ENCODE results near the gene HACE1.

DNA sequence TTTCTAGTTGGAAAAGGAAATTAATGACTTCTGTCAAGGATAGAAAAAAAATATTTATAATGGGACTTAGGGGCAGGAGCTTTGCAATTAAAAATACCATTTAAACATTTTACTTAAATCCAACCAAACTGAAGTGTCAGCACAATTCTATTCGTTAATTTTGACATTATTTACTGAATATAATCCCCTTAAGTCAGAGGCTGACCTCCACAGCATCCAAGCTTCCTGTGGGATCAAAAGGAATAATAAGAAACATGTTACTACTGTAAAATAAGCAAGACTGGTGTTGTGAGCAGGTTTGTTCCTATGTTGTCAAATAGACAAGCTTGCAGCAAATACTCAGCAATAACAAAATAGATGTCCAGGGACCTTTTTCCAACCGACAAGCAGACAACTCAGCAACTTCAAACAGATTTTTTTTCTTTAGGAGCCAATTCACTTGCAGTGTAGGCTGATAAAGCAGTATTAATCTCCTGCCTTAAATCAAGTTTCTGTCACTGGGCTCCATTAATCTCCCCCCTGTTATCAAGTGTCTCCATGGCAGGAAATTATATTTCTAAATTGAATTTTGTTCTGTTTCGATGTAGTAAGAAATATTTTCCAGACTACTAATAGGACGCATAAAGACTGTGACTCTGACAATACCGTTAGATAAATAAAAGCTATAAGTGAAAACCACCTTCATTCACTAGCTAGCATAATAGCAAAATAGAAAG lies 157.4 kb downstream of the HACE1 start:
- TF ChIP-seq, protein P1, sequence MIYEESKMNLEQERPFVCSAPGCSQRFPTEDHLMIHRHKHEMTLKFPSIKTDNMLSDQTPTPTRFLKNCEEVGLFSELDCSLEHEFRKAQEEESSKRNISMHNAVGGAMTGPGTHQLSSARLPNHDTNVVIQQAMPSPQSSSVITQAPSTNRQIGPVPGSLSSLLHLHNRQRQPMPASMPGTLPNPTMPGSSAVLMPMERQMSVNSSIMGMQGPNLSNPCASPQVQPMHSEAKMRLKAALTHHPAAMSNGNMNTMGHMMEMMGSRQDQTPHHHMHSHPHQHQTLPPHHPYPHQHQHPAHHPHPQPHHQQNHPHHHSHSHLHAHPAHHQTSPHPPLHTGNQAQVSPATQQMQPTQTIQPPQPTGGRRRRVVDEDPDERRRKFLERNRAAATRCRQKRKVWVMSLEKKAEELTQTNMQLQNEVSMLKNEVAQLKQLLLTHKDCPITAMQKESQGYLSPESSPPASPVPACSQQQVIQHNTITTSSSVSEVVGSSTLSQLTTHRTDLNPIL (CRISPR knock-in tag; IDR thresholded peaks at IDR 0.05; ENCODE audit: low read depth) = no peak
- TF ChIP-seq ISL1 (CRISPR knock-in tag; IDR thresholded peaks at IDR 0.05) = peak; percentile 82
- TF ChIP-seq, protein P2, sequence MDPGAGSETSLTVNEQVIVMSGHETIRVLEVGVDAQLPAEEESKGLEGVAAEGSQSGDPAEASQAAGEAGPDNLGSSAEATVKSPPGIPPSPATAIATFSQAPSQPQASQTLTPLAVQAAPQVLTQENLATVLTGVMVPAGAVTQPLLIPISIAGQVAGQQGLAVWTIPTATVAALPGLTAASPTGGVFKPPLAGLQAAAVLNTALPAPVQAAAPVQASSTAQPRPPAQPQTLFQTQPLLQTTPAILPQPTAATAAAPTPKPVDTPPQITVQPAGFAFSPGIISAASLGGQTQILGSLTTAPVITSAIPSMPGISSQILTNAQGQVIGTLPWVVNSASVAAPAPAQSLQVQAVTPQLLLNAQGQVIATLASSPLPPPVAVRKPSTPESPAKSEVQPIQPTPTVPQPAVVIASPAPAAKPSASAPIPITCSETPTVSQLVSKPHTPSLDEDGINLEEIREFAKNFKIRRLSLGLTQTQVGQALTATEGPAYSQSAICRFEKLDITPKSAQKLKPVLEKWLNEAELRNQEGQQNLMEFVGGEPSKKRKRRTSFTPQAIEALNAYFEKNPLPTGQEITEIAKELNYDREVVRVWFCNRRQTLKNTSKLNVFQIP (CRISPR knock-in tag; IDR thresholded peaks at IDR 0.05; ENCODE audit: borderline replicate concordance, low read depth) = no peak
- TF ChIP-seq BACH2 (CRISPR knock-in tag; IDR thresholded peaks at IDR 0.05; ENCODE audit: borderline replicate concordance) = no peak
- TF ChIP-seq ZNF70 (CRISPR knock-in tag; IDR thresholded peaks at IDR 0.05) = no peak
- TF ChIP-seq, protein P3, sequence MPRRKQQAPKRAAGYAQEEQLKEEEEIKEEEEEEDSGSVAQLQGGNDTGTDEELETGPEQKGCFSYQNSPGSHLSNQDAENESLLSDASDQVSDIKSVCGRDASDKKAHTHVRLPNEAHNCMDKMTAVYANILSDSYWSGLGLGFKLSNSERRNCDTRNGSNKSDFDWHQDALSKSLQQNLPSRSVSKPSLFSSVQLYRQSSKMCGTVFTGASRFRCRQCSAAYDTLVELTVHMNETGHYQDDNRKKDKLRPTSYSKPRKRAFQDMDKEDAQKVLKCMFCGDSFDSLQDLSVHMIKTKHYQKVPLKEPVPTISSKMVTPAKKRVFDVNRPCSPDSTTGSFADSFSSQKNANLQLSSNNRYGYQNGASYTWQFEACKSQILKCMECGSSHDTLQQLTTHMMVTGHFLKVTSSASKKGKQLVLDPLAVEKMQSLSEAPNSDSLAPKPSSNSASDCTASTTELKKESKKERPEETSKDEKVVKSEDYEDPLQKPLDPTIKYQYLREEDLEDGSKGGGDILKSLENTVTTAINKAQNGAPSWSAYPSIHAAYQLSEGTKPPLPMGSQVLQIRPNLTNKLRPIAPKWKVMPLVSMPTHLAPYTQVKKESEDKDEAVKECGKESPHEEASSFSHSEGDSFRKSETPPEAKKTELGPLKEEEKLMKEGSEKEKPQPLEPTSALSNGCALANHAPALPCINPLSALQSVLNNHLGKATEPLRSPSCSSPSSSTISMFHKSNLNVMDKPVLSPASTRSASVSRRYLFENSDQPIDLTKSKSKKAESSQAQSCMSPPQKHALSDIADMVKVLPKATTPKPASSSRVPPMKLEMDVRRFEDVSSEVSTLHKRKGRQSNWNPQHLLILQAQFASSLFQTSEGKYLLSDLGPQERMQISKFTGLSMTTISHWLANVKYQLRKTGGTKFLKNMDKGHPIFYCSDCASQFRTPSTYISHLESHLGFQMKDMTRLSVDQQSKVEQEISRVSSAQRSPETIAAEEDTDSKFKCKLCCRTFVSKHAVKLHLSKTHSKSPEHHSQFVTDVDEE (CRISPR knock-in tag; IDR thresholded peaks at IDR 0.05) = no peak
- TF ChIP-seq, protein P4, sequence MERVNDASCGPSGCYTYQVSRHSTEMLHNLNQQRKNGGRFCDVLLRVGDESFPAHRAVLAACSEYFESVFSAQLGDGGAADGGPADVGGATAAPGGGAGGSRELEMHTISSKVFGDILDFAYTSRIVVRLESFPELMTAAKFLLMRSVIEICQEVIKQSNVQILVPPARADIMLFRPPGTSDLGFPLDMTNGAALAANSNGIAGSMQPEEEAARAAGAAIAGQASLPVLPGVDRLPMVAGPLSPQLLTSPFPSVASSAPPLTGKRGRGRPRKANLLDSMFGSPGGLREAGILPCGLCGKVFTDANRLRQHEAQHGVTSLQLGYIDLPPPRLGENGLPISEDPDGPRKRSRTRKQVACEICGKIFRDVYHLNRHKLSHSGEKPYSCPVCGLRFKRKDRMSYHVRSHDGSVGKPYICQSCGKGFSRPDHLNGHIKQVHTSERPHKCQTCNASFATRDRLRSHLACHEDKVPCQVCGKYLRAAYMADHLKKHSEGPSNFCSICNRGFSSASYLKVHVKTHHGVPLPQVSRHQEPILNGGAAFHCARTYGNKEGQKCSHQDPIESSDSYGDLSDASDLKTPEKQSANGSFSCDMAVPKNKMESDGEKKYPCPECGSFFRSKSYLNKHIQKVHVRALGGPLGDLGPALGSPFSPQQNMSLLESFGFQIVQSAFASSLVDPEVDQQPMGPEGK (CRISPR knock-in tag; IDR thresholded peaks at IDR 0.05; ENCODE audit: borderline replicate concordance) = no peak
- no peak for TF ChIP-seq ARNTL (CRISPR knock-in tag; IDR thresholded peaks at IDR 0.05; ENCODE audit: borderline replicate concordance, low read depth)
- no peak for TF ChIP-seq TCF4 (CRISPR knock-in tag; IDR thresholded peaks at IDR 0.05; ENCODE audit: borderline replicate concordance)
- TF ChIP-seq PPARA (CRISPR knock-in tag; IDR thresholded peaks at IDR 0.05; ENCODE audit: borderline replicate concordance) = no peak
- TF ChIP-seq ESRRG (CRISPR knock-in tag; IDR thresholded peaks at IDR 0.05) = no peak
- TF ChIP-seq RARB (CRISPR knock-in tag; IDR thresholded peaks at IDR 0.05) = no peak
- no peak for TF ChIP-seq ZNF8 (CRISPR knock-in tag; IDR thresholded peaks at IDR 0.05)
- peak; percentile 30; the same call in 1 of the 2 replicates for TF ChIP-seq ZC3H10 (CRISPR knock-in tag; IDR thresholded peaks at IDR 0.05)

Data from SK-N-SH treated with all-trans-retinoic acid at 6 μM for 48 hours (cell line).